HFFc6 (cell line): ENCODE results near the gene DTX1. TPM values are rescaled to one million over a fixed set of nuclear protein-coding genes. Genes with fewer than 3 reads are reported as not detected.

ENCODE experiments used
- DNase-seq: peaks from one replicate; pipeline ENCODE4 v3.0.0-alpha.2; 2018
- H3K27ac Mint-ChIP-seq: 2 replicates; pipeline ENCODE4 v1.8.0; 2020; ENCODE audit warnings: mild to moderate bottlenecking, mixed read lengths
- H3K27me3 Mint-ChIP-seq: 2 replicates; pipeline ENCODE4 v1.8.0; 2021; ENCODE audit warnings: mild to moderate bottlenecking, moderate library complexity, mixed read lengths; ENCODE audit not compliant: insufficient read depth
- H3K36me3 Mint-ChIP-seq: 2 replicates; pipeline ENCODE4 v1.8.0; 2021; ENCODE audit warnings: low read depth, mixed read lengths
- H3K4me1 Mint-ChIP-seq: 2 replicates; pipeline ENCODE4 v1.8.0; 2020; ENCODE audit warnings: low read depth, mixed read lengths
- H3K4me3 Mint-ChIP-seq: 2 replicates; pipeline ENCODE4 v1.8.0; 2020; ENCODE audit warnings: mild to moderate bottlenecking, moderate library complexity, mixed read lengths
- H3K9me3 Mint-ChIP-seq: 2 replicates; pipeline ENCODE4 v1.8.0; 2020; ENCODE audit warnings: mild to moderate bottlenecking, mixed read lengths
- total RNA-seq, 6 experiments: library from RNA; stranded (reverse); fragmentation: NEBNext Ultra II Directional; extraction: Animal tissue kit (Norgen Biotek cat#: 25700); gene quantifications; 2 replicates in 1 of 6; 3 replicates in 5 of 6; pipeline ENCODE4 v1.2.3, GENCODE V29; 2021
- TF ChIP-seq, protein P1 (sequence below): fragments of 200-600 bp; sonication (generic); IDR thresholded peaks from 2 replicates; pipeline ENCODE4 v1.5.0; 2021; ENCODE audit warnings: antibody characterized with exemption, mild to moderate bottlenecking

DTX1 gene
- total RNA-seq, 6 experiments from 2014 or later = not detected

DNA sequence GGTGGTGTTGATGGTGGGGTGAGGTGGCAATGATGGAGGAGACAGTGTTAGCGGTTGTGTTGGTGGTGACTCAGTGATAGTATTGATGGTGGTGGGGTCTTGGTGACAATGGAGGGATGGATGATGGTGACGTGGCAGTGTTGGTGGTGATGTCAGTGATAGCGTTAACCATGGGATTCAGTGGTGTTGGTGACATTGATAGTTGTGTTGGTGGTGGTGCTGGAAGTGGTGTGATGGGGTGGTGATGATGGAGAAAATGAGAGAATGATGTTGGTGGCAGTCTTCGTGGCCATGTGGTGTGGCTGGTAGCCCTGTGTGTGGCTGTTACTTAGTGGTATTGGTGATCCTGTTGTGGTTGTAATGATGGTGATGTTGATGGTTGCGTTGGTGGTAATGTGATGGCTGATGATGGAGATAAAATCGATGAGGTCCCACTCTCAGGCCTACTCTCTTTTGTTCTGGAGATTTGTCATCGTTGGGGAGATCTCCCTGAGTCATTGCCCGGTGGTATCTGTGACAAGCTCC lies 2.6 kb downstream of the DTX1 start:
- Mint-ChIP-seq H3K27me3 (peaks cover 20% of the 10 kb centered on the region), H3K4me1 (no peaks in the 10 kb centered on the region)
- no peak for DNase-seq

DNA sequence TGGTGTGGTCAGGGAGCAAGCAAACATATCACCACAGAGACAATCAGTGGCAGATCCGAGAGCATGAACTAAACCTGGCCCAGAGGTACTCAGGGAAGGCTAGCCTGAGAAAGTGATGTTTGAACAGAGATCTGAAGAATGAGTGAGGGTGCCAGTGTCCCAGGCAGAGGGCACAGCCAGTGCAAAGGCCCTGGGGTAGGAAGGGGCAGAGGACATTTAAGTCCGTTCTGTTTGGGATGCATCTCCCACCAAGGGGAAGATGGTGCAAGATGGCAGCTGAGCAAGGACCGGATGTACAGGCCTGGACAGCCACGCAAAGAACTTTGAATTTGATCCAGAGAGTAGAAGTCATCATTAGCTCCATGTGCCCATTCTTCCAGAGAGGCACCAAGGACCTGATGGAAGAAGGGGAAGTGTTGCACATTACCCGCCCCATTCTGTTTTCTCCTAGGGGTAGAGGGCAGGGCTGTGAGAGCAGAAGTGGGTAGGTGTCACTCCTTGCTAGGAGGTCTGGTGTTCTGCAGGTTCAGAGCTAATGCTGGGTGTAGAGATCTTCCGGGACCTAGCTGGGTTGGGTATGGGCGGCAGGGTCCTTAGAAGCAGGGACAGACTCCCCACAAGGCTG lies 3.9 kb downstream of the DTX1 start:
- DNase-seq = no peak
- no peak overlapping the region for H3K27ac Mint-ChIP-seq
- peaks cover 22% of the 10 kb centered on the region for H3K27me3 Mint-ChIP-seq
- no peaks in the 10 kb centered on the region for H3K9me3 Mint-ChIP-seq
- H3K4me3 Mint-ChIP-seq = no peak overlapping the region
- TF ChIP-seq, protein P1, sequence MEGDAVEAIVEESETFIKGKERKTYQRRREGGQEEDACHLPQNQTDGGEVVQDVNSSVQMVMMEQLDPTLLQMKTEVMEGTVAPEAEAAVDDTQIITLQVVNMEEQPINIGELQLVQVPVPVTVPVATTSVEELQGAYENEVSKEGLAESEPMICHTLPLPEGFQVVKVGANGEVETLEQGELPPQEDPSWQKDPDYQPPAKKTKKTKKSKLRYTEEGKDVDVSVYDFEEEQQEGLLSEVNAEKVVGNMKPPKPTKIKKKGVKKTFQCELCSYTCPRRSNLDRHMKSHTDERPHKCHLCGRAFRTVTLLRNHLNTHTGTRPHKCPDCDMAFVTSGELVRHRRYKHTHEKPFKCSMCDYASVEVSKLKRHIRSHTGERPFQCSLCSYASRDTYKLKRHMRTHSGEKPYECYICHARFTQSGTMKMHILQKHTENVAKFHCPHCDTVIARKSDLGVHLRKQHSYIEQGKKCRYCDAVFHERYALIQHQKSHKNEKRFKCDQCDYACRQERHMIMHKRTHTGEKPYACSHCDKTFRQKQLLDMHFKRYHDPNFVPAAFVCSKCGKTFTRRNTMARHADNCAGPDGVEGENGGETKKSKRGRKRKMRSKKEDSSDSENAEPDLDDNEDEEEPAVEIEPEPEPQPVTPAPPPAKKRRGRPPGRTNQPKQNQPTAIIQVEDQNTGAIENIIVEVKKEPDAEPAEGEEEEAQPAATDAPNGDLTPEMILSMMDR = no peak
- H3K36me3 Mint-ChIP-seq = no peaks in the 10 kb centered on the region
- H3K4me1 Mint-ChIP-seq = no peaks in the 10 kb centered on the region

More for the DNA sequence above, 2.6 kb downstream of the DTX1 start:
- Mint-ChIP-seq H3K9me3 (no peaks in the 10 kb centered on the region), H3K27ac (no peak overlapping the region), H3K4me3 (no peak overlapping the region), H3K36me3 (no peaks in the 10 kb centered on the region)
- TF ChIP-seq, protein P1 = no peak

DNA sequence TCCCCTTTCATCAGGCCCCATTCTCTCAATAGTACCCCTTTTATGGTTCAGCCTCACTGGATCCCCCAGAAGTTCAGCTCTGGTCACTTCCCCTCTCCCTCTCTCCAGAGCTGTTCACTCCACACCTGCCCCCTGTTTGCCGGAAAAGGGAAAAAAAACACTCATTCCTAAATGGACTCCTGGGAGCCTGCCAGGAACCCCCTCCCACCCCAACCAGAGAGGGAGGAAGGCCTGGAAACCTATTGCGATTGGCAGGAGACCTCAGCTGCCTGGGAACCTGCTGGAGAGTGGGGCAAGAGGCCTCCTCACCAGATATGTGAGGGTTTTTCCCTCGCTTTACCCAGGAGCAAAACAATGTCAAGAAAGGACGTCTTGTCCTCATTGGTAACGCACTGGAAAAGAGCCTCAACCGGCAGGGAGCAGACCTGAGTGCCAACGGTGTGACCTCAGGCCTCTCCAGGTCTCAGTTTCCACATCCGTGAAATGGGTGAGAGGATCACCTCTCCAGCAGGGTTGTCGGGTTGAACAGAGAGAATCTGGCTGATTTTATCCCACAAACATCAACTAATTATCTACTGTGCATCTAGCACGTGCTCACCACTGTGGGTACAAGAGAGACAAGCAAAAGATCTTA lies 4.6 kb downstream of the DTX1 start:
- Mint-ChIP-seq H3K27me3 (peaks cover 17% of the 10 kb centered on the region), H3K36me3 (no peaks in the 10 kb centered on the region), H3K4me1 (no peaks in the 10 kb centered on the region), H3K9me3 (no peaks in the 10 kb centered on the region), H3K4me3 (no peak overlapping the region), H3K27ac (no peak overlapping the region)
- no peak for DNase-seq
- TF ChIP-seq, protein P1 = no peak

DNA sequence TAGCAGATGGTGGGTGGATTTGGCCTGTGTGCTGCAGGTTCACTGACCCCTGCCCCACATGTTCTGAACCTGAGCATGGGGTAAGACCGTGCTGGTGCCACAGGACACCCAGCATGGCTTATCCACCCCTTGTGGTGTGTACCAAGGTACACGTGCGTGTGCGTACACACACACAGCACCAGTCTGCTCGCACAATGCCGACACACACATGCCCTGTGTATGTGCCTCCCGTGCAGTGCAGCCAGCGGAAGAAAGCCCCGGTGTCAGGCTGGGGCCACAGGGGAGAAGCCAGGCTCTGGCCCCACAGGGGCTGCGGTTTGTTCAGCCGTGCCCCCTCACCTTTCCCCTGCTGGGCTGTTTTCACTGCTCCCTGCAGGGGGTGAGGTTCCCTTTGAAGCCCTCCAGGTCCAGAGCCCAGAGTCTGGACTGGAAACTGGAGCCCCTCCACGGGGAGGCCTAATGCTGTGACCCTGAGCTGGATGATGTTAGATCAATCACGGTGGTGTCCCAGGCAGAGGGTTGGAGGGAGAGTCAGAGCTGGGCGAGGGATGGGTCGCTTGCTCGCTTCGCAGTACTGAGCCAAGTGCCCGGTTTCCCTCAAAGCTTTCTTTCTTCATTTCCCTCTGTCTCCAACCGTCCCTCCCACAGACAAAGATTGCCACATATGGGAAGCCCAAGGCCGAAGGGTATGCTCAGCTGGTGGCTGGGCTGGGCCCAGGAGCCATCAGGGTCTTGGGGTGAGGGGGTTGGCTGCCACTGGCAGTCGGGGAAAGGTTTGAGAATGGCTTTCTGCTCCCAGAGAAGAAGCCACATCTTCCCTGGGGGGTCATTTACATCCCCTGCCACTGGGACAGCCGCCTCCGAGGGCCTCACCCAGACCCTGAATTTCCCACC lies 6.2 kb downstream of the DTX1 start:
- Mint-ChIP-seq H3K36me3 (no peaks in the 10 kb centered on the region), H3K27ac (no peak overlapping the region), H3K27me3 (peaks cover 15% of the 10 kb centered on the region), H3K4me1 (no peaks in the 10 kb centered on the region), H3K9me3 (no peaks in the 10 kb centered on the region), H3K4me3 (no peak overlapping the region)
- no peak for DNase-seq
- TF ChIP-seq, protein P1 = no peak

DNA sequence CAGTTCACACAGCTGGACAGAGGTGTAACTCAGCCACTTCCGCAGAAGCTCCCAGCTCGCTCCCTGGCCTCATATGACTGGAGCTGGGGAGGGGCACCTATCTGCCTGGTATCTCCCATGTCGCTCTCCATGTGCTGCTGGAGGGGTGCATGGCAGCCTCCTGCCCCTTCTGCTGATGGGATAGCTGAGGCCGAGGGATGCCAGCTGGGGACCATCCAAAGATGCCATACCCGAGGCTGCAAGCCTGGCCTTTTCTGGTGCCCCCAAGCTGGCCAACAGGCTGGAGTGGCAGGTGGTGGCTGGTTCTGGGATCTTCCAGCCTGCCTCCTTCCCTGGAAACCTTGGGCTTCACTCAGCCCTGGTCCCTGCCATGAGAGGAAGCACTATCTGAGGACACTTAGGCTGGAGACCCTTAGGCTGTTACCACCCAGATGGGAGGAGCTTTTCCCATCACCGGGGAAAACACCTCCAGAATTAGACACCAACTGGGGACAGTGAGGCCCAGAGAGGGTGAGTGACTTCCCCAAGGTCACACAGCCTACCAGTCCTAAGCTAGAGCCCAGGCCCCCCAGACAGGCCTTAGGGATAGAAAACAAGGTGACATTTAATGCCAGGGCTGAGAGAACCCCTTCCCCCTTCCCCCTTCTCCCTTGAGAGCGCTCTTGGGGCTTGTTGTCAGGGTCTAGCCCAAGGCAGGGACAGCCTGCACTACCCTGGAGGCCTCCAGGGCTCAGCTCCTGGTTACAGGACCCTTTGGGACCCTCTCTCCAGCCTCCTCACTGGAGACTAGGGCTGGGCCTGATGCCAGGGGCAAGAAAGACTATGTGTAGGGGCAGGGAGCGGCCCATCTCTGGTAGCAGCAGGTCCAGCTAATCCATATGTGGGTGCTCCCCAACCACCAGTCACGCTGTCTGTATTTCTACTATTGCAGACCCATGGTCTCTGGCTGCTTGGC lies 7.1 kb downstream of the DTX1 start:
- no peak for DNase-seq
- TF ChIP-seq, protein P1 = no peak
- Mint-ChIP-seq H3K36me3 (no peaks in the 10 kb centered on the region), H3K4me1 (no peaks in the 10 kb centered on the region), H3K9me3 (no peaks in the 10 kb centered on the region), H3K4me3 (no peak overlapping the region), H3K27ac (no peak overlapping the region), H3K27me3 (peaks cover 19% of the 10 kb centered on the region)
